Fibroblast of skin of left quadriceps (primary cell): ENCODE data around the gene MAP2K6.
"Not testable (repeated sequence)": the region's sequence is repeated elsewhere in the genome, so short reads cannot be mapped to it uniquely, and the experiment has no call there.

ENCODE experiments used
- DNase-seq, 2 experiments: peaks; one replicate each; pipeline ENCODE4 v3.0.0-alpha.2; 2013; ENCODE audit warnings: low read depth in 2 of 2

MAP2K6 gene

DNA sequence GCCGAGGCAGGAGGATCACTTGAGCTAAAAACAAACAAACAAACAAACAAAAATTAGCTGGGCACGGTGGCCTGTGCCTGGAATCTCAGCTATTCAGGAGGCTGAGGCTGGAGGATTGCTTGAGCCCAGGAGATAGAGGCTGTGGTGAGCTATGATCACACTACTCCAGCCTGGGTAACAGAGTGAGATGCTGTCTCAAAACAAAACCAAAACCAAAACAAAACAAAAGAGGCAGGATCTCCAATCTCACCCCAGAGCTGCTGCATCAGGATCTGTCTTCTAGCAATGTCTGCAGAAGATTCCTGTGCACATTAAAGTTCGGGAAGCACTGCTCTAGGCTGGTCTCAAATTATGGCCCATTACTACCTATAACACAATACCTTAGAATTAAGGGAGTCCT, 43.1 kb downstream of the MAP2K6 start:
- no peak for DNase-seq

DNA sequence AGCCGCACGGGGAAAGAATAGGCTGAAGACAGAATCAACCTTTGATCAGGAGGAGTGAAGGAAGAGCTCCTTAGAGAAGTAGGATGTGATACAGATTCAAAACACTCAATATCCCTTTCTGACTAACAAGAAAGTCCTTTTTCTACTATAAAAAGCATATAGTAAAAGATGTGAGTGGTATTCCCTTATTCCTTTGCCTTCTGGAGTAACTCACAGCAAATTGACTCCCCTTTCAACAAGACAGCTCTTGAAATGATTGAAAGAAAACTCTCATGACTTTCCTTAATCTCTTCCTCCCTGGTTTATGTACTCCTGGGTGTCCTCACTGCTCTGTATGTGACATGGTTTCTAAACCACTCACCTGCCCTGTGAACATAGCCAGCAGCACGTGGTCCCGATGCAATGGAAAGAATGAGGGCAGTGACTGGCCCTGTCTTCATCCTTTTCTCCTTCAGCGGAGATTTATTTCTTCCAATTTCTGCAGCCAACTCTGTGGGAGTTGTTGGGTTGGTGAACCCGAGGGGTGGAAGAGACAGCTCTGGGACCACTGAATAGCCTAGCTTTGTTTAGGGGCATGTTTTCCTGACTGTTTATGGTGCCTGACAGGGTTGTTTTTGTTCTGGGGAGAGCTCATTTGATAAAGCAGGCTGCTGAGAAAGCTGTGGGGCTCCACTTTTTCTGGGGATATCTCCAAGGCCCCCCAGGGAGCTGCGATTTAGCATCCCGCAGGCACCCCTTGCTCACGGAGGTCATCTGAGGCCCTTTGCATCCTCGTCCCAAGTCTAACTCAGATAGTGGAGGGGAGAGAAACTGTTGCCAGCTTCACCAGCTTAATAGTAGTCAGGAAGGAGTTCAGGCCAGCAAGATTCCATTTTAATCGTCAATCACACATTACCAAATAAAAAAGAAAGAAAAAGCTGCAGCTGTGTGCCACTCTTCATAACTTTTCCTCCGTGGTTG, 46.7 kb downstream of the MAP2K6 start:
- no peak for DNase-seq

GRCh38 chr17:69461951-69462369, 47.5 kb downstream of the MAP2K6 start:
- DNase-seq: no peak

- no peak for DNase-seq
These were observed 48.4 kb downstream of the MAP2K6 start for GRCh38 chr17:69462882-69463281.

- DNase-seq: no peak
These were observed 52.0 kb downstream of the MAP2K6 start for GRCh38 chr17:69466451-69466850.

DNA sequence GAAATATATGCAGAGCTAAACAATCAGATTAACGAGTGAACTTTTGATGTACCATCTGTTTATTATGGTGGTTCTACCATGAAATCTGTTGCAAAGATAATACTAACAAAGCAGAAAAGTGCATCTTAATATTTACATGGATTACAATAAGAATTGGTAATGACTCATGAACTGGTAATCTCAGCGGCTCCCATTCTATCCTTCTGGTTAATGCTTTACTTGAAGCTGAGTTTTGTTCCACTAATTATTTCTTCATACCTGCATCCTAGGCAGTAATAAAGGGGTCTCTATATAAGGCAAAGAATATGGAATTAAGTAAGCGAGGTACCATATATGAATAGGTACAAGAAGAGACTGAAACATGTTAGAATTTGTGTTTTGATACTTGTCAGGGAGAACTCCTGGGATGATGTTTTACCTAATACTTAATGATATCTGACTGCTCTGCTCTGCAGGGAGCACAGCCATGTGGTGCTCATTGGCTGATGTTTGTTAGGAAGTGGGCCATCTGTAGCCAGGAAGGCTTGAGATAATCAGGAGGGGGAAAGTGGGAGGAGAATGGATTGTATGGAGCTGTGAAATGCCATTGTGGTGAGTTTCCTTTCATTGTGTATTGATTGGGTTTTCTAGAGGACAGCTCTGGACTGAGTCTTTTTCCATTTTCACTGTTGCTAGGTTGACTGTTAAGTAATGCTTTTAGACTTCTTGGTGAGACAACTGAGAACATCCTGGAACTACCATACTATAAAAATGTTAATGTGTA, 52.6 kb downstream of the MAP2K6 start:
- DNase-seq: peak; percentile 70 to 76

DNA sequence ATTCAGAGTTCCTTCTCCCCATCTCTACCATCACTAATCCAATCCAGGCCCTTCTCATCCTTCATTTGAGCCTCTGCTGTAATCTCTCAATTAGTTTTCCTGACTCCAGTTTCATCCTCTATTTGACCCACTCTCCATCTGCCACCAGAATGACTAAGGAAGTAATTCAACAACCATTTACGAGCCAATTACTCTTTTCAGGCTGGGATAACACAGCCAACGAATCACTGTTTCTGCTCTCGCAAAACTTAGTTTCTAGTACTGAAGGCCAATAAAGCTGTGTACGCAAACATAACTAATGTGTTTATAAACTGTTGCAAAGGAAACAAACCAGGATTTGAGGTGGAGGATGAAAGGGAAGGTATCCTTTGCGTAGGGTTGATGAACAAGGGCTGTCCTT, 53.7 kb downstream of the MAP2K6 start:
- DNase-seq: no peak

- no peak for DNase-seq
These were observed 56.2 kb downstream of the MAP2K6 start for GRCh38 chr17:69470702-69471101.

DNA sequence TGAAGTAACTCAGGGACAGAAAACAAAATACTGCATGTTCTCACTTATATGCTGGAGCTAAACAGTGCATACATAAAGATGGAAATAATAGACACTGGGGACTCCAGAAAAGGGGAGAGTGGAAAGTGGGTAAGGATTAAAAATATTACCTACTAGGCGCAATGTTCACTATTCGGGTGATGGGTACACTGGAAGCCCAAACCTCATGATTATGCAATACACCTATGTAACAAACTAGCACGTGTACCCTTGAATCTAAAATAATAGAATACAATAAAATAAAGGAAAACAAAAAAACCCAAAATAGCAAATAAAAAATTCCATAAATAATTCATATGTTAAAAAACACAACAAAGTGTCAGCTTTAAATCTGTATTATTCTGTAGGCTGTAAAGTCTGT, 56.9 kb downstream of the MAP2K6 start:
- no peak for DNase-seq

DNA sequence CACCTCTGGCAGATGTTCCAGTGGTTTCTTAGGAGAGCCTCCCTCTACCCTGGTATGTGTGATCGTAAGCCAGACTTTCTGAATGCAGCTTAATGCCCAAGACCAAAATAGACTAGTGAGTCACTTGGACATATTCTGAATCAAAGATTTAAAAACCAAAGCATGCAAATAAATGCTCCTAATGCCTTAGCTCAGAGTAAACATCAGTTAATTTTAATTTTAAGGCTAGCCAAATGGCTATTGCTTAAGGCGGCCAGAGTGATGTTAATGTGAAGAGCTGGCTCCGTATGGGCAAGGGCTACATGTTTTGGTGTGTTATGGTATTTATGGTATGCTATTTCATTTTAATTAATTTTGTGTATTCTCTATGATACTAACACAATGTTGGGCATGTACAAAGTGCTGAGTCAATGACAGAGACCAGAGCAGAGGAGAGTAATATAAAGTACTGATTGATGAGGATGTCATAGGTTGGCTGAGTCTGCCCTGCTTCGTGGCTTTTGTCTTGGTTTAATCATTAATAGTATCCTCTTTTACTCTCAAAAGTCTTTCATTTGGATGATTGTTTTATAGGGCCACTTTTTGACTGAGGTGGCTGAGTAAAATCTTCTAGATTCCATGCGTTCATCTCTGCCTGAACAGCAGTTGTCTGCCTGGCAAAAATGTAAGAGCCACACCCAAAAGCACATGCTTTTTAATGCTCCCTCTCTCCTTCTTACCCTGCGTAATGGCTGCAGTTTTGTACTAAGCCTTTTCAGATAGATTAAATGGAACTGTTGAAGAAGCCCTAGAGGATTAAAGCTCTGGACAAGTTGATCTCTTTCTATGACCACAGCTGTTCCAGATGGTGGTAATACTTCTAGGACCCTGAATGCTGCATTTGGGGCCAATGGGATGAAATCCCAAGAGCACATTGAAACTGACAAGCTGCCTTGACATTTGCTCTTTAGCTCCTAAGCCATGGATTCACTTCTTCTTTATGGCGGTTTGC, 59.6 kb downstream of the MAP2K6 start:
- peak; percentile 46 to 54 for DNase-seq

DNA sequence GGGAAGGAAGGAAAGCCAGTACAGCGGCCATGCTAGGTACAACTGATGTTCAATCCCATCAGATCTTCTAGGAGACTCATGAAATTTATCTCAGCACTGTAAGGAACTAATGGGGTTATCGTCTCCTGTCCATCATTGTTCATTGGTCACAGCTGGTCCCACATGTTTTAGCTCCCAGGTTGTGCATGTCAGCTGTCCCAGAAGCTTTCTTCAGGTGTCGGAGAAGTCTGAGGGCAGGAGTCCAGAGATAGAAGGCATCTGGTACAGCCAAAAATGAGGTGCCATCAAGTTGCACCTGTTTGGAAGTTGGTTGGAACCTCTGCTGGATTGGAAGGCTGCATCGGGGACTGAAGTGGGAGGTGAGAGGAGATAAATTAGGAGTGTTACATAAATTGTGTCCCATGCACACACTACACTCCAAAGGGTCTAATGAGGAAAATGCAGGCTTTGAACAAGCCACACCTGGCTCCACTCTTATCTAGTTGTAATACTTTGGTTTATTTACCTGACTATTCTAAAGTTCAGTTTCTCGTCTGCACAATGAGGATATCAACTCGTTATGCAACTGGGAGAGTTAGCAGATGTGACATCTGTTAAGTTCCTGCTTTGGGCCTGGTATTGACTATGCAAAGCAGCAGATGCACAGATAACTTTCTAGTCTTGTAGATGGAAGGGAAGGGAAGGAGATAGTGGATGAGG, 62.9 kb downstream of the MAP2K6 start:
- no peak for DNase-seq

DNA sequence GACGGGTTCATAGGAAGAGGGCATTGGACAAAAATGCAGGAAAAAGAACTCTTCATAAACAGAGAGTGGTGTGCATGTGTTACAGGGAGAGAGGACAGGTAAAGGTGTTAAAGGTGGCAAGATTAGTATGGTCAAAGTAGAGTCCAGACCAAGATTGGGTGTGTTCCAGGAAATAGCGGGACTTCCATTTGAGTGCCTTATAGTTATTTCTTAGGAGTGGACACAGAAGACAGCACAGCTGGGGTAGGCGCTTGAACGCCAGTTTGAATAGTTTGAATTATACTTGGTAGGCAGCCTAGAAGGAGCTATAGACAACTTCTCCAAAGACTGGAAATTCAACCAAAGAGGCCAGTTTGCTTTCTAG, 63.4 kb downstream of the MAP2K6 start:
- DNase-seq: no peak

DNA sequence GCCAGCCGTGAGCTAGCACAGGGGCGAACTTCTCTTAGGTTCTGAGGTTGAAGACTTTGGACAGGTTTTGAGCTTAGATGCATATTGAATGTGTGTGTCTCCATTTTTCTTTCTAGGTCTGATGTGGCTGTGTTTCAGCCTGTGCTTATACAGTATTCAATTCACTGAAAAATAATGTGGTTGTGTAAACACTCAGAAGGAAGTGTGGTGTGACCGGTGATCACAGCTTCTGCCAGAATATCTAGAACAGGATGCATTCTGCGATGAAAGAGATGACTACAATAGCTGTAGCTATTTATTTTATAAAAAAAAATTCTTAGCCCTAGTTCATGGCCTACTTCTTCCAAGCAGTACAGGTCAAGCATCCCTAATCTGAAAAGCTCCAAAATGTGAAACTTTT, 64.4 kb downstream of the MAP2K6 start:
- DNase-seq: no peak

DNA sequence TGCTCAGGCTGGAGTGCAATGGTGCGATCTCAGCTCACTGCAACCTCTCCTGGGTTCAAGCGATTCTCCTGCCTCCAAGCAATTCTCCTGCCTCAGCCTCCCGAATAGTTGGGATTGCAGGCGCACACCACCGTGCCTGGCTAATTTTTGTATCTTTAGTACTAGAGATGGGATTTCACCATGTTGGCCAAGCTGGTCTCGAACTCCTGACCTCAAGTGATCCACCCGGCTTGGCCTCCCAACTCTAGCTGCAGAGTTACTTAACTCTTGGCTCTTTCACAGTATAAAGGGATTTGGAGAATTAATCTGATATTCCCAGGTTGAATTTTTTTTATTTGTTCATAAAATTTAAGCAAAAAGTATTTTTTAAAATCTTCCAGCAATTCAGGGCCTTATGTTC, 65.3 kb downstream of the MAP2K6 start:
- not testable (repeated sequence) for DNase-seq

- no peak for DNase-seq
These were observed 65.7 kb downstream of the MAP2K6 start for GRCh38 chr17:69480245-69480644.

GRCh38 chr17:69485251-69485661, 70.8 kb downstream of the MAP2K6 start:
- no peak for DNase-seq

- DNase-seq: no peak
These were observed 71.6 kb downstream of the MAP2K6 start for GRCh38 chr17:69485901-69486643.

DNA sequence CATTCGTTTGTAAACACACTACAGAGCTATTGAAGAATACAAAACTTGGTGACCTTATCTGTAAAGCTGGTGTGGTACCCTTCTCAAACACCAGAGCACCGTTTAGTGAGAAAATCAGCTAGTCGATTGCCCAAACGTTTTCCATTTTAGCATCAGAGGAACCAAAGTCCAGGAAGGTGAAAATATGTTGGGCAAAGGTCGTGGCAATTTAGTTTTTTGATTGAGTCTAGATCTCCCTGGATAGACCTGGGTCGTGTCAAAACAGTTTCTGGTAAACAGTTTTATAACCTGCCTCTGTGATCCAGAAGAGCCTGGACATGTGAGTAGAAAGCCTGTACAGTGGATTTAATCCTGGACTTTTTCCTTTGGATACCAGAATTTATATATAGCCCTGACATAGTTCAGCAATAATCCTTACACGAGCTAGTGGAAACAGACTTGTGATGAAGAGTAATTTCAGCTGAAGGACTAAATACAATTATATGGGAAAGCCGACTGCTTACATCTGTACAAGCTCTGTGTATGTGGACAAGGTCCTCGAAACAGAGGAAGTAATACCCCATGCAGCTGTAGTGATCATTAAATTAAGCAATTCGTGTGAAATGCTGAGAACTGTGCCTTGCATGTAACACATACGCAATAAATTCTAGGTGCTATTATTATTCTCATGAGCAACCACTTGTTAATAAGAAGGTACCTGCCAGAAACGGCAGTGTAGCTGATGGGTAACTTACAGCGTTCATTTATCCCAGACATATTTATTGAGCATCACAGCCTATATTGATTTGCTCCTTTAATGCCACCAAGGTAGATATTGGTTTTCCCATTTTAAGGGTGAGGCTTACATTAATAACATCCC, 72.5 kb downstream of the MAP2K6 start:
- DNase-seq: no peak

DNA sequence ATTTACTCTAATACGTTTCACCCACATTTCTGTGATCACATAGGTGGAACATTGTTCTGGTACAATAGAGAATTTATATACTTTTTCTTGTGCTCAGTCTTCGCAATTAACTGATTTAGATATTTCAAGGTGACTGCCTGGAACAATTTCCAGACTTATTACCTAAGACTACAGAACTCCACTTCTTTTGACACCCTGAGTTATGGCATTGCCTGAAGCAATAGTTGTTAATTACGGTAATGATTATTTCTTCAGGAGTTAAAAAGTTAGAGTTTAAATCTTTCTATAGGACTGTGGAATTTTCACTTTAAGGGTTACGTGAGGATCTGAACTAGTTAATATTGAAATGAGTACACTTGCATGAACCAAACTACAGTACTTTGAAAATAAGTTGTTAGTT, 74.8 kb downstream of the MAP2K6 start:
- DNase-seq: no peak
